IMR-90 (cell line): ENCODE results near the gene TPST1. TPM values are rescaled to one million over a fixed set of nuclear protein-coding genes. Genes with fewer than 3 reads are reported as not detected.

ENCODE experiments used
- ATAC-seq: fragments of 200-7000 bp; cut with Tn5 transposase; 2 replicates; pipeline ENCODE4 v1.9.1; 2020; ENCODE audit warnings: low read depth, mild to moderate bottlenecking, moderate library complexity
- BruUV-seq: library from RNA; stranded (reverse); fragments of 400-500 nt; replicated peaks from 2 replicates; lab custom pipeline; 2021; lab: Mats Ljungman, UMichigan
- CTCF ChIA-PET: fragments of 300-600 bp; formaldehyde crosslinking; extraction: SDS; loops from one replicate; lab custom pipeline; 2021; ENCODE audit warnings: antibody characterized with exemption; lab: Yijun Ruan, JAX
- POLR2A ChIA-PET: fragments of 300-600 bp; sonication (Branson Sonifier 250); formaldehyde crosslinking; loops from one replicate; lab custom pipeline; 2022; ENCODE audit warnings: antibody characterized with exemption; ENCODE audit not compliant: unreplicated experiment; lab: Charles Lee
- DNase-seq: peaks from one replicate; pipeline ENCODE4 v3.0.0; 2013
- H2AFZ ChIP-seq: replicated peaks from 2 replicates; pipeline ENCODE3; 2013; ENCODE audit warnings: low read length, mild to moderate bottlenecking; ENCODE audit not compliant: poor library complexity
- H2AK5ac ChIP-seq: 2 replicates; pipeline ENCODE4 v1.6.1; 2013; ENCODE audit warnings: low read depth, low read length, inconsistent platforms
- H2AK9ac ChIP-seq: replicated peaks from 2 replicates; pipeline ENCODE3; 2013; ENCODE audit warnings: mild to moderate bottlenecking, low read depth, low read length, moderate library complexity; ENCODE audit not compliant: poor library complexity
- H2BK120ac ChIP-seq: 2 replicates; pipeline ENCODE4 v1.6.1; 2013; ENCODE audit warnings: low read depth, low read length, inconsistent platforms
- H2BK15ac ChIP-seq: 3 replicates; pipeline ENCODE4 v1.6.1; 2013; ENCODE audit warnings: low read depth, low read length, inconsistent platforms
- H2BK20ac ChIP-seq: 2 replicates; pipeline ENCODE4 v1.6.1; 2013; ENCODE audit warnings: low read depth, mild to moderate bottlenecking, inconsistent platforms, low read length, moderate library complexity
- H2BK5ac ChIP-seq: 2 replicates; pipeline ENCODE4 v1.6.1; 2013; ENCODE audit warnings: mild to moderate bottlenecking, low read depth, low read length, inconsistent platforms; ENCODE audit not compliant: poor library complexity, severe bottlenecking
- H3K14ac ChIP-seq: replicated peaks from 2 replicates; pipeline ENCODE4 v1.6.1; 2013; ENCODE audit warnings: low read depth, low read length, inconsistent platforms
- H3K18ac ChIP-seq: 2 replicates; pipeline ENCODE4 v1.6.1; 2013; ENCODE audit warnings: low read depth, low read length, control low read depth
- H3K23ac ChIP-seq: 2 replicates; pipeline ENCODE4 v1.6.1; 2013; ENCODE audit warnings: low read depth, low read length, inconsistent platforms
- H3K27ac ChIP-seq: 2 replicates; pipeline ENCODE4 v1.5.1; 2013; ENCODE audit warnings: mild to moderate bottlenecking, control low read depth, low read length; ENCODE audit not compliant: insufficient read depth
- H3K27me3 ChIP-seq: 2 replicates; pipeline ENCODE4 v1.6.1; 2013; ENCODE audit warnings: low read length; ENCODE audit not compliant: control insufficient read depth, insufficient read depth
- H3K36me3 ChIP-seq: 2 replicates; pipeline ENCODE4 v1.6.1; 2013; ENCODE audit warnings: low read length, mixed read lengths; ENCODE audit not compliant: control insufficient read depth, insufficient read depth
- H3K4ac ChIP-seq: 2 replicates; pipeline ENCODE4 v1.6.1; 2013; ENCODE audit warnings: low read depth, low read length, inconsistent platforms
- H3K4me1 ChIP-seq: 2 replicates; pipeline ENCODE4 v1.6.1; 2013; ENCODE audit warnings: low read length, mixed read lengths; ENCODE audit not compliant: control insufficient read depth, insufficient read depth
- H3K4me2 ChIP-seq: 2 replicates; pipeline ENCODE4 v1.6.1; 2013; ENCODE audit warnings: low read depth, mild to moderate bottlenecking, control low read depth, low read length, moderate library complexity
- H3K4me3 ChIP-seq: 2 replicates; pipeline ENCODE4 v1.5.1; 2013; ENCODE audit warnings: low read depth, mild to moderate bottlenecking, control low read depth, low read length, moderate library complexity; ENCODE audit not compliant: insufficient read depth
- H3K56ac ChIP-seq: 2 replicates; pipeline ENCODE4 v1.6.1; 2013; ENCODE audit warnings: low read length, inconsistent platforms; ENCODE audit not compliant: insufficient read depth; ENCODE audit errors: extremely low read depth
- H3K79me1 ChIP-seq, 2 experiments: 2 replicates each; pipeline ENCODE4 v1.6.1; 2013; ENCODE audit warnings: low read length in 2 of 2, inconsistent platforms in 1 of 2, low read depth in 1 of 2
- H3K9ac ChIP-seq: 2 replicates; pipeline ENCODE4 v1.6.1; 2013; ENCODE audit warnings: low read depth, low read length, control low read depth
- H3K9me1 ChIP-seq: 2 replicates; pipeline ENCODE4 v1.6.1; 2013; ENCODE audit warnings: low read length, inconsistent platforms; ENCODE audit not compliant: insufficient read depth
- H3K9me3 ChIP-seq: 2 replicates; pipeline ENCODE4 v1.6.1; 2013; ENCODE audit warnings: low read length; ENCODE audit not compliant: control insufficient read depth, insufficient read depth
- H4K20me1 ChIP-seq: 2 replicates; pipeline ENCODE4 v1.6.1; 2013; ENCODE audit warnings: low read length, inconsistent platforms; ENCODE audit not compliant: insufficient read depth
- H4K5ac ChIP-seq: 2 replicates; pipeline ENCODE4 v1.6.1; 2013; ENCODE audit warnings: mild to moderate bottlenecking, low read depth, low read length, control low read depth
- H4K8ac ChIP-seq, 2 experiments: 2 replicates each; pipeline ENCODE4 v1.6.1; 2013; ENCODE audit warnings: low read depth in 2 of 2, low read length in 2 of 2, control low read depth in 1 of 2, inconsistent platforms in 1 of 2
- H4K91ac ChIP-seq: 2 replicates; pipeline ENCODE4 v1.6.1; 2013; ENCODE audit warnings: low read depth, low read length, inconsistent platforms; ENCODE audit not compliant: insufficient read depth
- BHLHE40 ChIP-seq: fragments of 150-350 bp; IDR thresholded peaks from 2 replicates; pipeline ENCODE4 v1.6.1; 2016; ENCODE audit warnings: mild to moderate bottlenecking, low read depth, low read length
- CEBPB ChIP-seq: IDR thresholded peaks from 2 replicates; pipeline ENCODE4 v1.6.1; 2012; ENCODE audit warnings: low read depth, low read length, improper control_type of control experiment
- MXI1 ChIP-seq: IDR thresholded peaks from 2 replicates; pipeline ENCODE4 v1.6.1; 2012; ENCODE audit warnings: low read depth, mild to moderate bottlenecking, low read length, moderate library complexity, borderline replicate concordance
- POLR2A ChIP-seq: IDR thresholded peaks from 2 replicates; pipeline ENCODE4 v1.6.1; 2012; ENCODE audit warnings: mild to moderate bottlenecking, low read depth, low read length
- RAD21 ChIP-seq: IDR thresholded peaks from 2 replicates; pipeline ENCODE4 v1.6.1; 2012; ENCODE audit warnings: low read length, improper control_type of control experiment
- WGBS, 2 experiments: methylation state at CpG; one replicate each; pipeline versions ENCODE4 v1.1.5 to v1.1.7; 2013; ENCODE audit warnings: missing lambda C conversion rate in 2 of 2; ENCODE audit not compliant: insufficient read length in 1 of 2; ENCODE audit errors: extremely low coverage in 2 of 2; 5-methylcytosine and 5-hydroxymethylcytosine counted together
- dilution Hi-C: fragments of 300-500 bp; cut with HindIII; formaldehyde crosslinking; loops from one replicate; pipeline ENCODE4 v1.14.3; 2018; ENCODE audit warnings: low sequenced_read_pairs; ENCODE audit not compliant: unreplicated experiment
- in situ Hi-C: fragments of 300-500 bp; cut with MboI; formaldehyde crosslinking; loops from 3 replicates; pipeline ENCODE4 v1.14.3; 2019; ENCODE audit warnings: low sequenced_read_pairs, inconsistent platforms, mixed read lengths
- intact Hi-C: fragments of 100-400 bp; cut with micrococcal nuclease; formaldehyde crosslinking; loops from 2 replicates; pipeline ENCODE4 v1.10.0; 2022
- polyA plus RNA-seq, 3 experiments: library from polyadenylated mRNA; depleted of rRNA; stranded (reverse); fragments of >200 nt; gene quantifications; 2 replicates each; pipeline ENCODE4 v1.2.3, GENCODE V29; 2012; ENCODE audit warnings: low replicate concordance in 1 of 3
- total RNA-seq: library from RNA; depleted of rRNA; stranded (reverse); fragments of >200 nt; gene quantifications from 2 replicates; pipeline ENCODE4 v1.2.3, GENCODE V29; 2012
- TF ChIP-seq, protein P1 (sequence below): conservative IDR thresholded peaks from 2 replicates; pipeline ENCODE4 v1.5.1; 2012; ENCODE audit warnings: mild to moderate bottlenecking, low read depth, low read length, improper control_type of control experiment

Gene TPST1
- total and polyA plus RNA-seq, 2 of the 4 experiments (the other 2 are of a cell fraction), result 37.7 to 58.6 TPM

DNA sequence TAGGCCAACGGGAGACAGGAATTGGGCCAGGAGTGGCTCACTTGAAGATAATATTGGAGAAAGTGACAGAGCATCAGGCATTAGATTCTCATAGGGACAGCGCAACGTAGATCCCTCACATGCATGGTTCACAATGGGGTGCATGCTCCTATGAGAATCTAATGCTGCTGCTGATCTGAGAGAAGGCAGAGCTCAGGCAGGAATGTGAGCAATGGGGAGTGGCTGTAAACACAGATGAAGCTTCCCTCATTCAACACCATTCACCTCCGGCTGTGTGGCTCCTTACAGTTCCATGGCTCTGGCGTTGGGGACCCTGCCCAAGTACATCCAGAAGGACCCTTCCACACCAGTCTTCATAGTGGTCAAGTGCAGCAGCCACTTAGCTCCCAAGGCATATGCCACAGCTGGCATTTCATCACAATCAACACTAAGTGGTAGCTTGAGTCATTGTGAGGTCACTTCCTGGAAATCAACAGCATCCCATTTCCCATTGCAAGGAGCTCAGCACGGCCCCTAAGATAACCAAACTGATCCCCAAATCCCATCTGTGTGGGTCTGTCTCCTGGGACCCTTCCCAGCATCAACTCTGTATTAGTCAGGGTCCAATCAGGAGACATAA lies 174.5 kb downstream of the TPST1 start:
- Histone ChIP-seq H3K27me3 (no peaks in the 10 kb centered on the region), H2AFZ (peak overlapping the region; percentile 39), H3K79me1 (no peaks in the 10 kb centered on the region), H3K9me3 (peaks cover 6% of the 10 kb centered on the region; the same call in 1 of the 2 replicates), H3K18ac (peak overlapping the region; percentile 16; the same call in 1 of the 2 replicates), H3K27ac (peak overlapping the region; percentile 31; the same call in 1 of the 2 replicates), H3K4me3 (no peak overlapping the region), H3K9ac (no peak overlapping the region), H3K4me1 (peaks cover 5% of the 10 kb centered on the region), H3K4me2 (no peak overlapping the region), H3K9me1 (peaks cover 4% of the 10 kb centered on the region; the same call in 1 of the 2 replicates), H3K4ac (peak overlapping the region; percentile 57), H4K8ac (peak overlapping the region in 1 of 2 experiments; percentile 37; a peak in 1 of 4 replicates), H3K36me3 (peaks cover 7% of the 10 kb centered on the region; the same call in 1 of the 2 replicates), H4K20me1 (no peaks in the 10 kb centered on the region), H2BK15ac (peak overlapping the region; percentile 61; the same call in 1 of the 3 replicates), H2BK120ac (peak overlapping the region; percentile 8), H4K5ac (peak overlapping the region; percentile 18; the same call in 1 of the 2 replicates), H4K91ac (peak overlapping the region; percentile 26), H2BK5ac (peak overlapping the region; percentile 33), H2AK5ac (peak overlapping the region; percentile 74), H2BK20ac (peak overlapping the region; percentile 53; the same call in 1 of the 2 replicates), H2AK9ac (peak overlapping the region; percentile 71), H3K23ac (no peak overlapping the region), H3K56ac (no peak overlapping the region), H3K14ac (no peak overlapping the region)
- TF ChIP-seq MXI1, result no peak
- TF ChIP-seq CEBPB, result peak; percentile 76
- no peak for TF ChIP-seq BHLHE40
- TF ChIP-seq RAD21, result no peak
- TF ChIP-seq, protein P1, sequence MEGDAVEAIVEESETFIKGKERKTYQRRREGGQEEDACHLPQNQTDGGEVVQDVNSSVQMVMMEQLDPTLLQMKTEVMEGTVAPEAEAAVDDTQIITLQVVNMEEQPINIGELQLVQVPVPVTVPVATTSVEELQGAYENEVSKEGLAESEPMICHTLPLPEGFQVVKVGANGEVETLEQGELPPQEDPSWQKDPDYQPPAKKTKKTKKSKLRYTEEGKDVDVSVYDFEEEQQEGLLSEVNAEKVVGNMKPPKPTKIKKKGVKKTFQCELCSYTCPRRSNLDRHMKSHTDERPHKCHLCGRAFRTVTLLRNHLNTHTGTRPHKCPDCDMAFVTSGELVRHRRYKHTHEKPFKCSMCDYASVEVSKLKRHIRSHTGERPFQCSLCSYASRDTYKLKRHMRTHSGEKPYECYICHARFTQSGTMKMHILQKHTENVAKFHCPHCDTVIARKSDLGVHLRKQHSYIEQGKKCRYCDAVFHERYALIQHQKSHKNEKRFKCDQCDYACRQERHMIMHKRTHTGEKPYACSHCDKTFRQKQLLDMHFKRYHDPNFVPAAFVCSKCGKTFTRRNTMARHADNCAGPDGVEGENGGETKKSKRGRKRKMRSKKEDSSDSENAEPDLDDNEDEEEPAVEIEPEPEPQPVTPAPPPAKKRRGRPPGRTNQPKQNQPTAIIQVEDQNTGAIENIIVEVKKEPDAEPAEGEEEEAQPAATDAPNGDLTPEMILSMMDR, result no peak
- no peak for TF ChIP-seq POLR2A
- POLR2A ChIA-PET, result no interaction called here
- peak; percentile 54 for ATAC-seq
- CTCF ChIA-PET, result no interaction called here
- intact Hi-C loops, result no loop called here
- dilution Hi-C loops, result no loop called here
- BruUV-seq, result no TSS peak
- in situ Hi-C loops, result no loop called here
- peak; percentile 77 for DNase-seq
- no CpG with 5 or more reads among the region's 6 CpGs for WGBS, 2 experiments
